Vagina (tissue), 2 donors: Measurements from ENCODE around the gene ZZZ3. TPM values are rescaled to one million over a fixed set of nuclear protein-coding genes. Genes with fewer than 3 reads are reported as not detected.
"Not testable (repeated sequence)": the region's sequence is repeated elsewhere in the genome, so short reads cannot be mapped to it uniquely, and the experiment has no call there.

Experiments
- DNase-seq, 2 donors: peaks; one replicate each; pipeline ENCODE4 v3.0.0-alpha.2; 2017; ENCODE audit errors: extremely low spot score in 2 of 2
- H3K27ac ChIP-seq: fragments of 200-600 bp; sonication (generic); one replicate; pipeline ENCODE4 v1.5.1; 2019
- H3K27me3 ChIP-seq: fragments of 200-600 bp; sonication (generic); one replicate; pipeline ENCODE4 v1.5.1; 2019
- H3K36me3 ChIP-seq, 2 donors: fragments of 200-600 bp; sonication (generic); one replicate each; pipeline ENCODE4 v1.5.1; 2017 to 2019
- H3K4me1 ChIP-seq: fragments of 200-600 bp; sonication (generic); one replicate; pipeline ENCODE4 v1.5.1; 2019
- H3K4me3 ChIP-seq, 2 donors: fragments of 200-600 bp; sonication (generic); 1 replicate in 1 of 2; 2 replicates in 1 of 2; pipeline ENCODE4 v1.5.1; 2016 to 2019
- H3K9me3 ChIP-seq: fragments of 200-600 bp; sonication (generic); one replicate; pipeline ENCODE4 v1.5.1; 2019
- CTCF ChIP-seq, 3 experiments: fragments of 450-650 bp in 2 of 3; fragments of 200-600 bp in 1 of 3; sonication (generic) in 1 of 3; IDR thresholded peaks; one replicate each; pipeline ENCODE4 v1.5.1; 2017 to 2019; ENCODE audit warnings: antibody characterized with exemption in 3 of 3, mild to moderate bottlenecking in 2 of 3, moderate library complexity in 2 of 3
- POLR2A ChIP-seq, 2 donors: fragments of 450-650 bp; IDR thresholded peaks; one replicate each; pipeline ENCODE4 v1.6.1; 2017; ENCODE audit warnings: antibody characterized with exemption in 2 of 2, mild to moderate bottlenecking in 2 of 2, moderate library complexity in 2 of 2
- POLR2AphosphoS5 ChIP-seq, 2 donors: sonication (generic); formaldehyde crosslinking; IDR thresholded peaks; one replicate each; pipeline ENCODE4 v1.9.0; 2017; ENCODE audit warnings: antibody characterized with exemption in 2 of 2, mild to moderate bottlenecking in 2 of 2, low read depth in 1 of 2; ENCODE audit not compliant: insufficient read depth in 1 of 2
- intact Hi-C: fragments of 100-400 bp; cut with DNase I; formaldehyde crosslinking; loops from one replicate; pipeline ENCODE4 v1.15.1; 2023
- total RNA-seq: library from RNA; depleted of rRNA; stranded (reverse); fragments of >200 nt; gene quantifications from one replicate; pipeline ENCODE4 v1.2.3, GENCODE V29; 2016

Gene ZZZ3
- total RNA-seq, 1 donor from 2014 or later, result 63.1 TPM

GRCh38 chr1:77686796-77687518, 4.5 kb upstream of the ZZZ3 start:
- TF ChIP-seq POLR2AphosphoS5 (IDR thresholded peaks at IDR 0.05; ENCODE audit: insufficient read depth in 1 of 2, low read depth in 1 of 2) (no peak), CTCF (IDR thresholded peaks at IDR 0.05) (no peak), POLR2A (IDR thresholded peaks at IDR 0.05) (no peak)
- DNase-seq, result no peak
- H3K4me1 ChIP-seq, result peaks cover 14% of the 10 kb centered on the region
- H3K27ac ChIP-seq, result no peak overlapping the region
- H3K9me3 ChIP-seq, result no peaks in the 10 kb centered on the region
- H3K4me3 ChIP-seq, result no peak overlapping the region
- H3K36me3 ChIP-seq, result no peaks in the 10 kb centered on the region
- intact Hi-C loops, result no loop called here
- H3K27me3 ChIP-seq, result no peaks in the 10 kb centered on the region

GRCh38 chr1:77683160-77684148, 996 bp upstream of the ZZZ3 start:
- peak; percentile 76 to 93 (median 82) for TF ChIP-seq CTCF (IDR thresholded peaks at IDR 0.05)
- peak in 1 of 2 donors; percentile 25 for TF ChIP-seq POLR2AphosphoS5 (IDR thresholded peaks at IDR 0.05; ENCODE audit: insufficient read depth in 1 of 2, low read depth in 1 of 2)
- TF ChIP-seq POLR2A (IDR thresholded peaks at IDR 0.05), result no peak
- Histone ChIP-seq H3K36me3 (no peaks in the 10 kb centered on the region), H3K27me3 (no peaks in the 10 kb centered on the region), H3K9me3 (no peaks in the 10 kb centered on the region), H3K4me3 (peak overlapping the region; percentile 76 to 93), H3K4me1 (peaks cover 48% of the 10 kb centered on the region), H3K27ac (peak overlapping the region; percentile 95)
- DNase-seq, result peak in 1 of 2 donors; percentile 95
- intact Hi-C loops, result loop anchor here (5.0 kb wide), 1 partner anchor 74 kb away; the partner anchor contains the start of gene USP33

- Histone ChIP-seq H3K27ac (no peak overlapping the region), H3K4me1 (peaks cover 57% of the 10 kb centered on the region), H3K9me3 (no peaks in the 10 kb centered on the region), H3K36me3 (no peaks in the 10 kb centered on the region), H3K4me3 (no peak overlapping the region), H3K27me3 (no peaks in the 10 kb centered on the region)
- intact Hi-C loops, result loop anchor here (5.0 kb wide), 1 partner anchor 77 kb away; the partner anchor contains the start of gene USP33
- TF ChIP-seq POLR2AphosphoS5 (IDR thresholded peaks at IDR 0.05; ENCODE audit: insufficient read depth in 1 of 2, low read depth in 1 of 2) (no peak), POLR2A (IDR thresholded peaks at IDR 0.05) (no peak), CTCF (IDR thresholded peaks at IDR 0.05) (no peak)
- no peak for DNase-seq
Observed at GRCh38 chr1:77680173-77680572, 2.3 kb downstream of the ZZZ3 start.

- Histone ChIP-seq H3K4me1 (peaks cover 47% of the 10 kb centered on the region), H3K4me3 (no peak overlapping the region), H3K36me3 (no peaks in the 10 kb centered on the region), H3K27me3 (no peaks in the 10 kb centered on the region), H3K27ac (no peak overlapping the region), H3K9me3 (no peaks in the 10 kb centered on the region)
- TF ChIP-seq POLR2A (IDR thresholded peaks at IDR 0.05), result no peak
- TF ChIP-seq POLR2AphosphoS5 (IDR thresholded peaks at IDR 0.05; ENCODE audit: insufficient read depth in 1 of 2, low read depth in 1 of 2), result no peak
- TF ChIP-seq CTCF (IDR thresholded peaks at IDR 0.05), result no peak
- intact Hi-C loops, result no loop called here
- no peak for DNase-seq
Observed at GRCh38 chr1:77678660-77679610, 3.5 kb downstream of the ZZZ3 start.

- H3K27me3 ChIP-seq, H3K4me3 ChIP-seq, intact Hi-C loops, H3K9me3 ChIP-seq, H3K36me3 ChIP-seq, DNase-seq, H3K27ac ChIP-seq: not testable (repeated sequence)
- H3K4me1 ChIP-seq, result peaks cover 46% of the 10 kb centered on the region
Observed at GRCh38 chr1:77674807-77675206, 7.7 kb downstream of the ZZZ3 start.
